Panc1 (cell line): ENCODE measurements around the gene CREB3L2. TPM values are rescaled to one million over a fixed set of nuclear protein-coding genes. Genes with fewer than 3 reads are reported as not detected.

ENCODE experiments used
- ATAC-seq: fragments of 200-7000 bp; cut with Tn5 transposase; 2 replicates; pipeline ENCODE4 v1.9.1; 2020; ENCODE audit warnings: mild to moderate bottlenecking, moderate library complexity
- BruUV-seq: library from RNA; stranded (reverse); fragments of 400-500 nt; replicated peaks from 2 replicates; lab custom pipeline; 2021; lab: Mats Ljungman, UMichigan
- CTCF ChIA-PET: fragments of 300-600 bp; sonication (Branson Sonifier 250); formaldehyde crosslinking; loops from one replicate; lab custom pipeline; 2022; ENCODE audit warnings: antibody characterized with exemption; lab: Charles Lee
- POLR2A ChIA-PET: fragments of 300-600 bp; sonication (Branson Sonifier 250); formaldehyde crosslinking; loops from one replicate; lab custom pipeline; 2022; ENCODE audit warnings: antibody characterized with exemption; lab: Charles Lee
- DNase-seq: peaks from one replicate; pipeline ENCODE4 v3.0.0-alpha.2; 2010; ENCODE audit warnings: low read depth, low spot score
- H3K27ac ChIP-seq: 2 replicates; pipeline ENCODE4 v1.5.1; 2011; ENCODE audit warnings: mild to moderate bottlenecking, low read length, inconsistent platforms
- H3K27me3 ChIP-seq: fragments of 200-500 bp; sonication (Bioruptor generic); 2 replicates; pipeline ENCODE4 v1.6.0; 2014; ENCODE audit warnings: low read length, inconsistent platforms; ENCODE audit not compliant: control insufficient read depth, insufficient read depth
- H3K36me3 ChIP-seq: fragments of 200-500 bp; sonication (Bioruptor generic); 2 replicates; pipeline ENCODE4 v1.5.1; 2014; ENCODE audit warnings: inconsistent platforms, mild to moderate bottlenecking, low read length, moderate library complexity; ENCODE audit not compliant: control insufficient read depth, insufficient read depth
- H3K4me1 ChIP-seq: 2 replicates; pipeline ENCODE4 v1.5.1; 2011; ENCODE audit warnings: inconsistent platforms, mild to moderate bottlenecking, low read length, moderate library complexity; ENCODE audit not compliant: control insufficient read depth, insufficient read depth
- H3K4me3 ChIP-seq, 2 experiments: 2 replicates each; pipeline ENCODE4 v1.5.1; 2011 to 2012; ENCODE audit warnings: low read depth in 2 of 2, low read length in 2 of 2, mild to moderate bottlenecking in 2 of 2, inconsistent platforms in 1 of 2, moderate library complexity in 1 of 2
- H3K9me3 ChIP-seq: fragments of 200-500 bp; sonication (Bioruptor generic); 2 replicates; pipeline ENCODE4 v1.5.1; 2014; ENCODE audit warnings: low read depth, mild to moderate bottlenecking, inconsistent platforms, low read length, moderate library complexity; ENCODE audit not compliant: control insufficient read depth, insufficient read depth
- CTCF ChIP-seq: fragments of 450-650 bp; IDR thresholded peaks from 2 replicates; pipeline ENCODE4 v1.5.1; 2017; ENCODE audit warnings: mild to moderate bottlenecking
- POLR2AphosphoS5 ChIP-seq: IDR thresholded peaks from 2 replicates; pipeline ENCODE4 v1.6.1; 2012; ENCODE audit warnings: mild to moderate bottlenecking, low read depth, low read length, moderate library complexity
- REST ChIP-seq, 2 experiments: IDR thresholded peaks; 2 replicates each; pipeline ENCODE4 v1.6.1; 2011 to 2012; ENCODE audit warnings: low read depth in 2 of 2, control low read depth in 1 of 2, low read length in 1 of 2, mild to moderate bottlenecking in 1 of 2, moderate library complexity in 1 of 2; ENCODE audit not compliant: insufficient read depth in 1 of 2
- SIN3A ChIP-seq: IDR thresholded peaks from 2 replicates; pipeline ENCODE4 v1.6.1; 2012; ENCODE audit warnings: low read depth, mild to moderate bottlenecking, low read length, moderate library complexity, borderline replicate concordance; ENCODE audit not compliant: insufficient read depth
- TCF7L2 ChIP-seq: IDR thresholded peaks from 2 replicates; pipeline ENCODE4 v1.6.1; 2011; ENCODE audit warnings: mild to moderate bottlenecking, low read depth, low read length, inconsistent platforms
- in situ Hi-C: cut with HindIII; loops from 2 replicates; pipeline ENCODE4 v1.10.0; 2016; ENCODE audit warnings: low sequenced_read_pairs, low pct_unique_long_range_greater_than_20kb
- intact Hi-C: fragments of 100-400 bp; cut with micrococcal nuclease; formaldehyde crosslinking; loops from one replicate; pipeline ENCODE4 v1.10.0; 2022; ENCODE audit not compliant: unreplicated experiment
- total RNA-seq: library from RNA; stranded (reverse); gene quantifications from one replicate; pipeline ENCODE4 v1.2.1, GENCODE V29; 2021; ENCODE audit not compliant: unreplicated experiment

The CREB3L2 gene
- total RNA-seq, 1 experiment from 2014 or later, result 22.7 TPM

- H3K4me3 ChIP-seq, result no peak overlapping the region
- in situ Hi-C loops (no loop called here), intact Hi-C loops (no loop called here)
Observed at GRCh38 chr7:137940218-137940617, 61.7 kb downstream of the CREB3L2 start.

DNA sequence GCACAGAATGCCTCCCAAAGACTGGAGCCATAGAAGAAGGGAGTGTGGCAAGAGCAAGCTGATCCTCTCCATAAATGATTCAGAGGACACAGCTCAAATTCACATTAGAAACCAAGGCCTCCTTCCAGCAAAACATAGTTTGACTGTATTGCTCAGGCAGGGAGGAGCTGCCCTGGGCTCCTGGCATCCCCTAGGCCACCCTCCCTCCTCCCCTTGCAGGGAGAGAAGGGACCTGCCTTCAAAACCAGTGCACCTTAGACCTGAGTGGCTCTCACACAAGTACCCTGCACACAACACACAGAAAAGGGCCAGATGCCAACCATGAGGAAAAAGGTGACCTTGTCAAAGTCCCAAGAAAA lies 64.7 kb downstream of the CREB3L2 start:
- CTCF ChIA-PET, result no interaction called here
- intact Hi-C loops, result no loop called here
- Histone ChIP-seq H3K36me3 (no peaks in the 10 kb centered on the region), H3K27ac (no peak overlapping the region), H3K9me3 (no peaks in the 10 kb centered on the region), H3K4me3 (no peak overlapping the region), H3K4me1 (no peaks in the 10 kb centered on the region), H3K27me3 (no peaks in the 10 kb centered on the region)
- no peak; the same call in 1 of the 2 replicates for ATAC-seq
- TF ChIP-seq REST (IDR thresholded peaks at IDR 0.05; ENCODE audit: insufficient read depth in 1 of 2, low read depth in 2 of 2, low read length in 1 of 2) (no peak), SIN3A (no peak), CTCF (no peak), POLR2AphosphoS5 (no peak), TCF7L2 (no peak)
- POLR2A ChIA-PET, result no interaction called here
- no peak for DNase-seq
- in situ Hi-C loops, result no loop called here
- no TSS peak for BruUV-seq

More at GRCh38 chr7:137940218-137940617, 61.7 kb downstream of the CREB3L2 start:
- H3K4me1 ChIP-seq, result no peaks in the 10 kb centered on the region
- no peak for TF ChIP-seq POLR2AphosphoS5
- TF ChIP-seq TCF7L2, result no peak
- no peak for TF ChIP-seq REST (IDR thresholded peaks at IDR 0.05; ENCODE audit: insufficient read depth in 1 of 2, low read depth in 2 of 2, low read length in 1 of 2)
- TF ChIP-seq SIN3A, result no peak
- no peak for TF ChIP-seq CTCF
- H3K36me3 ChIP-seq, result no peaks in the 10 kb centered on the region
- no peaks in the 10 kb centered on the region for H3K9me3 ChIP-seq
- no peak overlapping the region for H3K27ac ChIP-seq
- BruUV-seq, result no TSS peak
- H3K27me3 ChIP-seq, result no peaks in the 10 kb centered on the region
- no peak for DNase-seq
- ChIA-PET POLR2A (no interaction called here), CTCF (no interaction called here)
- ATAC-seq, result no peak
